Gastrocnemius medialis (tissue), 4 donors: ENCODE data around the gene UTP4. TPM values are rescaled to one million over a fixed set of nuclear protein-coding genes. Genes with fewer than 3 reads are reported as not detected.

ENCODE experiments used
- ATAC-seq, 2 donors: fragments of 150-250 bp; one replicate each; pipeline ENCODE4 v1.9.1; 2016
- DNase-seq, 2 donors: peaks; one replicate each; pipeline ENCODE4 v3.0.0-alpha.2; 2019
- H3K27ac ChIP-seq, 4 donors: fragments of 200-600 bp; sonication (generic); 1 replicate in 1 of 4; 2 replicates in 3 of 4; pipeline ENCODE4 v1.5.1; 2016 to 2018; ENCODE audit warnings: mild to moderate bottlenecking in 2 of 4, moderate library complexity in 1 of 4
- H3K27me3 ChIP-seq, 3 donors: fragments of 200-600 bp; sonication (generic) in 2 of 3; 1 replicate in 1 of 3; 2 replicates in 2 of 3; pipeline versions ENCODE4 v1.5.1 to v1.6.0; 2016 to 2019; ENCODE audit warnings: mild to moderate bottlenecking in 1 of 3, moderate library complexity in 1 of 3
- H3K36me3 ChIP-seq, 2 donors: fragments of 200-600 bp; sonication (generic) in 1 of 2; one replicate each; pipeline ENCODE4 v1.5.1; 2017 to 2018
- H3K4me1 ChIP-seq, 2 donors: fragments of 200-600 bp; sonication (generic) in 1 of 2; one replicate each; pipeline ENCODE4 v1.5.1; 2016 to 2017; ENCODE audit warnings: mild to moderate bottlenecking in 2 of 2
- H3K4me3 ChIP-seq, 4 donors: fragments of 200-600 bp; sonication (generic) in 3 of 4; 1 replicate in 1 of 4; 2 replicates in 3 of 4; pipeline ENCODE4 v1.5.1; 2016 to 2019; ENCODE audit warnings: mild to moderate bottlenecking in 2 of 4
- H3K9me3 ChIP-seq, 3 donors: fragments of 200-600 bp; sonication (generic) in 2 of 3; 1 replicate in 1 of 3; 2 replicates in 2 of 3; pipeline ENCODE4 v1.5.1; 2016 to 2019
- POLR2A ChIP-seq, 2 donors: fragments of 450-650 bp; IDR thresholded peaks; one replicate each; pipeline ENCODE4 v1.6.1; 2017; ENCODE audit warnings: antibody characterized with exemption in 2 of 2, mild to moderate bottlenecking in 2 of 2, moderate library complexity in 2 of 2
- in situ Hi-C, 4 donors: fragments of 200-750 bp; cut with MboI; loops; one replicate each; pipeline versions ENCODE4 v1.15.0 to v1.8.0; 2017; ENCODE audit warnings: low sequenced_read_pairs in 4 of 4
- intact Hi-C: fragments of 100-400 bp; cut with DNase I; formaldehyde crosslinking; loops from one replicate; pipeline ENCODE4 v1.15.1; 2023; ENCODE audit warnings: low total_unique reads
- total RNA-seq, 4 donors: library from RNA; depleted of rRNA; stranded (reverse); fragments of >200 nt; gene quantifications; one replicate each; pipeline versions ENCODE4 v1.1.0 to v1.2.3, GENCODE V29; 2016
- TF ChIP-seq, protein P1 (sequence below), 5 experiments: fragments of 450-650 bp in 3 of 5; fragments of 200-600 bp in 2 of 5; sonication (generic) in 2 of 5; IDR thresholded peaks in 4 of 5; conservative IDR thresholded peaks in 1 of 5; 1 replicate in 4 of 5; 2 replicates in 1 of 5; pipeline ENCODE4 v1.5.1; 2016 to 2019; ENCODE audit warnings: antibody characterized with exemption in 5 of 5, mild to moderate bottlenecking in 3 of 5, moderate library complexity in 3 of 5

The UTP4 gene
- total RNA-seq, 4 donors from 2014 or later: 33.1 to 44.2 (median 35.5) TPM

GRCh38 chr16:69094501-69094900, 37.9 kb upstream of the UTP4 start:
- no peak for DNase-seq
- Histone ChIP-seq H3K27me3 (no peaks in the 10 kb centered on the region), H3K4me1 (no peaks in the 10 kb centered on the region), H3K4me3 (no peak overlapping the region), H3K27ac (no peak overlapping the region), H3K9me3 (no peaks in the 10 kb centered on the region), H3K36me3 (no peaks in the 10 kb centered on the region)
- in situ Hi-C loops: no loop called here
- TF ChIP-seq, protein P1, sequence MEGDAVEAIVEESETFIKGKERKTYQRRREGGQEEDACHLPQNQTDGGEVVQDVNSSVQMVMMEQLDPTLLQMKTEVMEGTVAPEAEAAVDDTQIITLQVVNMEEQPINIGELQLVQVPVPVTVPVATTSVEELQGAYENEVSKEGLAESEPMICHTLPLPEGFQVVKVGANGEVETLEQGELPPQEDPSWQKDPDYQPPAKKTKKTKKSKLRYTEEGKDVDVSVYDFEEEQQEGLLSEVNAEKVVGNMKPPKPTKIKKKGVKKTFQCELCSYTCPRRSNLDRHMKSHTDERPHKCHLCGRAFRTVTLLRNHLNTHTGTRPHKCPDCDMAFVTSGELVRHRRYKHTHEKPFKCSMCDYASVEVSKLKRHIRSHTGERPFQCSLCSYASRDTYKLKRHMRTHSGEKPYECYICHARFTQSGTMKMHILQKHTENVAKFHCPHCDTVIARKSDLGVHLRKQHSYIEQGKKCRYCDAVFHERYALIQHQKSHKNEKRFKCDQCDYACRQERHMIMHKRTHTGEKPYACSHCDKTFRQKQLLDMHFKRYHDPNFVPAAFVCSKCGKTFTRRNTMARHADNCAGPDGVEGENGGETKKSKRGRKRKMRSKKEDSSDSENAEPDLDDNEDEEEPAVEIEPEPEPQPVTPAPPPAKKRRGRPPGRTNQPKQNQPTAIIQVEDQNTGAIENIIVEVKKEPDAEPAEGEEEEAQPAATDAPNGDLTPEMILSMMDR (IDR thresholded peaks at IDR 0.05 in 4 of 5, conservative IDR thresholded peaks at IDR 0.05 in 1 of 5): no peak
- TF ChIP-seq POLR2A (IDR thresholded peaks at IDR 0.05): no peak
- intact Hi-C loops: no loop called here
- ATAC-seq: no peak

- Histone ChIP-seq H3K9me3 (no peaks in the 10 kb centered on the region), H3K4me3 (no peak overlapping the region), H3K4me1 (no peaks in the 10 kb centered on the region), H3K27ac (no peak overlapping the region), H3K36me3 (no peaks in the 10 kb centered on the region), H3K27me3 (no peaks in the 10 kb centered on the region)
- in situ Hi-C loops (no loop called here), intact Hi-C loops (no loop called here)
- no peak for DNase-seq
- TF ChIP-seq POLR2A (IDR thresholded peaks at IDR 0.05): no peak
- TF ChIP-seq, protein P1 (IDR thresholded peaks at IDR 0.05 in 4 of 5, conservative IDR thresholded peaks at IDR 0.05 in 1 of 5): no peak
- ATAC-seq: no peak
Measured at GRCh38 chr16:69095193-69095592, 37.3 kb upstream of the UTP4 start.

GRCh38 chr16:69100071-69100691, 32.3 kb upstream of the UTP4 start:
- Histone ChIP-seq H3K4me1 (no peaks in the 10 kb centered on the region), H3K27me3 (no peaks in the 10 kb centered on the region), H3K4me3 (no peak overlapping the region), H3K36me3 (no peaks in the 10 kb centered on the region), H3K27ac (no peak overlapping the region), H3K9me3 (no peaks in the 10 kb centered on the region)
- in situ Hi-C loops: loop anchor here in 2 of 4 donors (25.0 kb wide), 1 partner anchor 563 kb away; the partner anchor contains the start of gene ZFP90 (in 2 of the 2)
- TF ChIP-seq, protein P1 (IDR thresholded peaks at IDR 0.05 in 4 of 5, conservative IDR thresholded peaks at IDR 0.05 in 1 of 5): no peak
- no peak for TF ChIP-seq POLR2A (IDR thresholded peaks at IDR 0.05)
- intact Hi-C loops: loop anchor here (5.0 kb wide), 1 partner anchor 33 kb away; no protein-coding TSS in a partner anchor
- ATAC-seq: no peak
- no peak for DNase-seq

- peak within 1 kb of the TSS in 1 of 4 donors; percentile 32 for H3K27ac ChIP-seq
- intact Hi-C loops: loop anchor here (5.0 kb wide), 1 partner anchor 203 kb away; no protein-coding TSS in a partner anchor
- H3K4me1 ChIP-seq: peaks cover 16 to 19% of the 10 kb centered on the region in 2 donors
- in situ Hi-C loops: loop anchor here in 2 of 4 donors (25.0 kb wide), 1 partner anchor 568 kb away; the partner anchor contains the start of gene ZFP90 (in 2 of the 2)
- peak; percentile 29 to 60 for TF ChIP-seq POLR2A (IDR thresholded peaks at IDR 0.05)
- TF ChIP-seq, protein P1 (IDR thresholded peaks at IDR 0.05 in 4 of 5, conservative IDR thresholded peaks at IDR 0.05 in 1 of 5): peak in 1 of 5 experiments; percentile 33
- no peaks in the 10 kb centered on the region for H3K27me3 ChIP-seq
- no peaks in the 10 kb centered on the region for H3K9me3 ChIP-seq
- H3K36me3 ChIP-seq: peaks cover 0 to 6% of the 10 kb centered on the region in 2 donors
- H3K4me3 ChIP-seq: peak within 1 kb of the TSS; percentile 50 to 68 (median 56)
- DNase-seq: no peak
- ATAC-seq: peak; percentile 66 to 67
Measured at GRCh38 chr16:69105501-69106361, 26.7 kb upstream of the UTP4 start, which contains the start of gene HAS3. Gene HAS3 (plus strand): TSS chr16:69105653. CDS start chr16:69109396, 3,743 bp downstream.
